Measurements from ENCODE around the gene ZDHHC18.

DNA sequence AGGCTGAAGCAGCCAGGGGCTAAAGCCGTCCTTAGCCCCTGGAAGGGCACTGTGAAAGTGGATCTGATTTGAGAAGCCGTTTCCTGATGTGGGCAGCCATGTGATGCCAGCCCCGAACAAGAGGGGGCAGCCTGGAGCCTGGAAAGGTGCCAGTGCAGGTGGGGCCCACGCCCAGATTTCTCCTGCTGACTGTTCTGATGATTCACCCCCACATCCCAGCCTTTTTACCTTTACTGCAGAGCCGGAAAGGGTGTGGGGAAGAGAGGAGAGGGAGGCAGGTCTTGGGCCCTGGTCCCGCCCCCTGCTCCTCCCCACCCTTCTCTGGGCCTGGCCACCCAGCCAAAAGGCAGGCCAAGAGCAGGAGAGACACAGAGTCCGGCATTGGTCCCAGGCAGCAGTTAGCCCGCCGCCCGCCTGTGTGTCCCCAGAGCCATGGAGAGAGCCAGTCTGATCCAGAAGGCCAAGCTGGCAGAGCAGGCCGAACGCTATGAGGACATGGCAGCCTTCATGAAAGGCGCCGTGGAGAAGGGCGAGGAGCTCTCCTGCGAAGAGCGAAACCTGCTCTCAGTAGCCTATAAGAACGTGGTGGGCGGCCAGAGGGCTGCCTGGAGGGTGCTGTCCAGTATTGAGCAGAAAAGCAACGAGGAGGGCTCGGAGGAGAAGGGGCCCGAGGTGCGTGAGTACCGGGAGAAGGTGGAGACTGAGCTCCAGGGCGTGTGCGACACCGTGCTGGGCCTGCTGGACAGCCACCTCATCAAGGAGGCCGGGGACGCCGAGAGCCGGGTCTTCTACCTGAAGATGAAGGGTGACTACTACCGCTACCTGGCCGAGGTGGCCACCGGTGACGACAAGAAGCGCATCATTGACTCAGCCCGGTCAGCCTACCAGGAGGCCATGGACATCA is 36.5 kb downstream of the ZDHHC18 start, which contains the start of gene SFN:
- TF ChIP-seq, protein P1, sequence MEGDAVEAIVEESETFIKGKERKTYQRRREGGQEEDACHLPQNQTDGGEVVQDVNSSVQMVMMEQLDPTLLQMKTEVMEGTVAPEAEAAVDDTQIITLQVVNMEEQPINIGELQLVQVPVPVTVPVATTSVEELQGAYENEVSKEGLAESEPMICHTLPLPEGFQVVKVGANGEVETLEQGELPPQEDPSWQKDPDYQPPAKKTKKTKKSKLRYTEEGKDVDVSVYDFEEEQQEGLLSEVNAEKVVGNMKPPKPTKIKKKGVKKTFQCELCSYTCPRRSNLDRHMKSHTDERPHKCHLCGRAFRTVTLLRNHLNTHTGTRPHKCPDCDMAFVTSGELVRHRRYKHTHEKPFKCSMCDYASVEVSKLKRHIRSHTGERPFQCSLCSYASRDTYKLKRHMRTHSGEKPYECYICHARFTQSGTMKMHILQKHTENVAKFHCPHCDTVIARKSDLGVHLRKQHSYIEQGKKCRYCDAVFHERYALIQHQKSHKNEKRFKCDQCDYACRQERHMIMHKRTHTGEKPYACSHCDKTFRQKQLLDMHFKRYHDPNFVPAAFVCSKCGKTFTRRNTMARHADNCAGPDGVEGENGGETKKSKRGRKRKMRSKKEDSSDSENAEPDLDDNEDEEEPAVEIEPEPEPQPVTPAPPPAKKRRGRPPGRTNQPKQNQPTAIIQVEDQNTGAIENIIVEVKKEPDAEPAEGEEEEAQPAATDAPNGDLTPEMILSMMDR (IDR thresholded peaks at IDR 0.05; ENCODE audit: low read length): peak; percentile 79
- no peak for TF ChIP-seq EZH2phosphoT487 (IDR thresholded peaks at IDR 0.05; ENCODE audit: low read length)
- no peak for TF ChIP-seq EZH2 (optimal IDR thresholded peaks at IDR 0.05; ENCODE audit: low read depth, low read length)
